HepG2 (cell line): ENCODE measurements around the gene ATXN7L2. TPM values are rescaled to one million over a fixed set of nuclear protein-coding genes. Genes with fewer than 3 reads are reported as not detected.
A peak's percentile ranks its signal among the peaks of the same experiment; 100 is the strongest.

Experiments used
- ESRRA ChIP-seq: sonication (generic); formaldehyde crosslinking; IDR thresholded peaks from 2 replicates; pipeline ENCODE4 v1.5.1; 2020; ENCODE audit warnings: mild to moderate bottlenecking, low read depth, missing genetic modification reagents
- FOSL2 ChIP-seq: sonication (generic); formaldehyde crosslinking; IDR thresholded peaks from 2 replicates; pipeline ENCODE4 v1.4.0; 2020; ENCODE audit warnings: missing genetic modification reagents
- MEF2D ChIP-seq: sonication (generic); formaldehyde crosslinking; IDR thresholded peaks from 2 replicates; pipeline ENCODE4 v1.5.1; 2020; ENCODE audit warnings: mild to moderate bottlenecking, missing genetic modification reagents
- MXD4 ChIP-seq: IDR thresholded peaks from 2 replicates; pipeline ENCODE4 v1.6.1; 2016; ENCODE audit warnings: mild to moderate bottlenecking, missing biosample characterization, missing genetic modification reagents
- NR2F2 ChIP-seq: IDR thresholded peaks from 2 replicates; pipeline ENCODE4 v1.6.1; 2012; ENCODE audit warnings: low read depth, inconsistent platforms, borderline replicate concordance
- PAXIP1 ChIP-seq: sonication (generic); formaldehyde crosslinking; conservative IDR thresholded peaks from 2 replicates; pipeline ENCODE4 v1.4.0; 2020; ENCODE audit warnings: mild to moderate bottlenecking, missing genetic modification reagents, moderate library complexity
- SOX6 ChIP-seq, 2 experiments: fragments of 450-650 bp in 1 of 2; sonication (generic) in 1 of 2; formaldehyde crosslinking in 1 of 2; IDR thresholded peaks; 2 replicates each; pipeline versions ENCODE4 v1.4.0 to v1.6.1; 2017 to 2020; ENCODE audit warnings: antibody characterized with exemption in 1 of 2, mild to moderate bottlenecking in 1 of 2, missing genetic modification reagents in 1 of 2
- TOPORS ChIP-seq: sonication (generic); formaldehyde crosslinking; IDR thresholded peaks from 2 replicates; pipeline ENCODE4 v1.8.0; 2023; ENCODE audit warnings: mild to moderate bottlenecking, missing genetic modification reagents
- XBP1 ChIP-seq: sonication (generic); formaldehyde crosslinking; IDR thresholded peaks from 2 replicates; pipeline ENCODE4 v1.5.0; 2020; ENCODE audit warnings: missing genetic modification reagents
- ZBTB8A ChIP-seq: sonication (generic); formaldehyde crosslinking; IDR thresholded peaks from 2 replicates; pipeline ENCODE4 v1.4.0; 2020; ENCODE audit warnings: mild to moderate bottlenecking, low read depth, missing genetic modification reagents, borderline replicate concordance
- ZFP41 ChIP-seq: sonication (generic); formaldehyde crosslinking; IDR thresholded peaks from 2 replicates; pipeline ENCODE4 v1.4.0; 2020; ENCODE audit warnings: mild to moderate bottlenecking, missing genetic modification reagents, borderline replicate concordance
- ZFYVE20 ChIP-seq: sonication (generic); formaldehyde crosslinking; IDR thresholded peaks from 2 replicates; pipeline ENCODE4 v1.8.0; 2023; ENCODE audit warnings: low read depth, mild to moderate bottlenecking, moderate library complexity, missing genetic modification reagents, borderline replicate concordance
- ZNF143 ChIP-seq: sonication (generic); formaldehyde crosslinking; IDR thresholded peaks from 2 replicates; pipeline ENCODE4 v1.4.0; 2020; ENCODE audit warnings: missing genetic modification reagents
- ZNF619 ChIP-seq: sonication (generic); formaldehyde crosslinking; IDR thresholded peaks from 2 replicates; pipeline ENCODE4 v1.4.0; 2020; ENCODE audit warnings: mild to moderate bottlenecking, missing genetic modification reagents
- ZNF644 ChIP-seq: IDR thresholded peaks from 2 replicates; pipeline ENCODE4 v1.6.1; 2016; ENCODE audit warnings: low read depth
- ZNF646 ChIP-seq: sonication (generic); formaldehyde crosslinking; IDR thresholded peaks from 2 replicates; pipeline ENCODE4 v1.9.0; 2021; ENCODE audit warnings: mild to moderate bottlenecking, missing genetic modification reagents
- ZSCAN21 ChIP-seq: sonication (generic); formaldehyde crosslinking; IDR thresholded peaks from 2 replicates; pipeline ENCODE4 v1.8.0; 2022; ENCODE audit warnings: mild to moderate bottlenecking, missing genetic modification reagents, moderate library complexity, borderline replicate concordance
- polyA plus RNA-seq, 8 experiments: library from polyadenylated mRNA; depleted of rRNA in 3 of 8; stranded (reverse) in 7 of 8; unstranded in 1 of 8; fragments of >200 nt; fragmentation: Illumina TruSeq in 4 of 8; extraction: Trizol in 4 of 8; gene quantifications; 2 replicates each; pipeline versions ENCODE4 v1.2.1 to v1.2.3, GENCODE V29; 2011 to 2016; ENCODE audit warnings: low read depth in 4 of 8, missing spikeins in 1 of 8, mixed read lengths in 1 of 8; ENCODE audit not compliant: insufficient read depth in 1 of 8
- total RNA-seq, 5 experiments: library from RNA; depleted of rRNA; stranded (reverse); fragments of >200 nt; fragmentation: Illumina TruSeq; extraction: Trizol; gene quantifications; 2 replicates each; pipeline ENCODE4 v1.2.3, GENCODE V29; 2016; ENCODE audit warnings: low read depth in 1 of 5
- TF ChIP-seq, protein P1 (sequence below): sonication (generic); formaldehyde crosslinking; IDR thresholded peaks from 2 replicates; pipeline ENCODE4 v1.4.0; 2020; ENCODE audit warnings: mild to moderate bottlenecking, missing genetic modification reagents
- TF ChIP-seq, protein P2 (sequence below): IDR thresholded peaks from 2 replicates; pipeline ENCODE4 v1.6.1; 2016; ENCODE audit warnings: low read depth, control low read depth

The ATXN7L2 gene
- total and polyA plus RNA-seq, 2 of the 13 experiments (the other 11 are each of a cell fraction or from before 2014, with no cell fraction given) = 2.7 to 2.8 TPM

GRCh38 chr1:109438798-109439297, 44.9 kb upstream of the ATXN7L2 start (continued):
- TF ChIP-seq MEF2D (CRISPR knock-in tag) (peak; percentile 99), ZNF646 (CRISPR knock-in tag) (no peak), MXD4 (CRISPR knock-in tag) (no peak), ESRRA (CRISPR knock-in tag) (no peak), XBP1 (CRISPR knock-in tag) (no peak), ZNF143 (CRISPR knock-in tag) (no peak), NR2F2 (0 out of 2 replicates have a peak, but pooled peaks have one; percentile 24), ZBTB8A (CRISPR knock-in tag) (no peak), ZNF619 (no peak), SOX6 (IDR thresholded peaks at IDR 0.05) (no peak), SOX6 (CRISPR knock-in tag; IDR thresholded peaks at IDR 0.05) (0 out of 2 replicates have a peak, but pooled peaks have one; percentile 33), PAXIP1 (CRISPR knock-in tag) (peak; percentile 72), ZSCAN21 (no peak), ZFP41 (CRISPR knock-in tag) (no peak), ZFYVE20 (CRISPR knock-in tag) (no peak), FOSL2 (CRISPR knock-in tag) (peak; percentile 87), ZNF644 (CRISPR knock-in tag) (peak; percentile 64; the same call in 1 of the 2 replicates), TOPORS (CRISPR knock-in tag) (no peak)
- TF ChIP-seq, protein P1, sequence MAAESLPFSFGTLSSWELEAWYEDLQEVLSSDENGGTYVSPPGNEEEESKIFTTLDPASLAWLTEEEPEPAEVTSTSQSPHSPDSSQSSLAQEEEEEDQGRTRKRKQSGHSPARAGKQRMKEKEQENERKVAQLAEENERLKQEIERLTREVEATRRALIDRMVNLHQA (CRISPR knock-in tag) = no peak
- TF ChIP-seq, protein P2, sequence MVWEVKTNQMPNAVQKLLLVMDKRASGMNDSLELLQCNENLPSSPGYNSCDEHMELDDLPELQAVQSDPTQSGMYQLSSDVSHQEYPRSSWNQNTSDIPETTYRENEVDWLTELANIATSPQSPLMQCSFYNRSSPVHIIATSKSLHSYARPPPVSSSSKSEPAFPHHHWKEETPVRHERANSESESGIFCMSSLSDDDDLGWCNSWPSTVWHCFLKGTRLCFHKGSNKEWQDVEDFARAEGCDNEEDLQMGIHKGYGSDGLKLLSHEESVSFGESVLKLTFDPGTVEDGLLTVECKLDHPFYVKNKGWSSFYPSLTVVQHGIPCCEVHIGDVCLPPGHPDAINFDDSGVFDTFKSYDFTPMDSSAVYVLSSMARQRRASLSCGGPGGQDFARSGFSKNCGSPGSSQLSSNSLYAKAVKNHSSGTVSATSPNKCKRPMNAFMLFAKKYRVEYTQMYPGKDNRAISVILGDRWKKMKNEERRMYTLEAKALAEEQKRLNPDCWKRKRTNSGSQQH = no peak
